Naive thymus-derived CD4-positive, alpha-beta T cell (primary cell): ENCODE results near the gene GLT6D1. TPM values are rescaled to one million over a fixed set of nuclear protein-coding genes. Genes with fewer than 3 reads are reported as not detected.

ENCODE experiments used
- ATAC-seq: fragments of 150-1000 bp; cut with Tn5 transposase; 2 replicates; pipeline ENCODE4 v1.10.0; 2021; ENCODE audit warnings: mild to moderate bottlenecking, moderate library complexity
- CTCF ChIA-PET: fragments of 350-600 bp; sonication (Branson Sonifier 250); formaldehyde crosslinking; loops from one replicate; lab custom pipeline; 2021; ENCODE audit warnings: antibody characterized with exemption; lab: Charles Lee
- POLR2A ChIA-PET: fragments of 350-600 bp; sonication (Branson Sonifier 250); formaldehyde crosslinking; loops from one replicate; lab custom pipeline; 2021; ENCODE audit warnings: antibody characterized with exemption, inconsistent platforms; lab: Charles Lee
- DNase-seq, 9 donors: peaks; one replicate each; pipeline versions ENCODE4 v3.0.0 to v3.0.0-alpha.2; 2020 to 2022; ENCODE audit warnings: mixed read lengths in 1 of 9
- H3K27ac ChIP-seq: one replicate; pipeline ENCODE4 v1.7.0; 2013; ENCODE audit warnings: mild to moderate bottlenecking, low read depth, low read length, moderate library complexity
- H3K27me3 ChIP-seq, 2 donors: one replicate each; pipeline ENCODE4 v1.7.0; 2013; ENCODE audit warnings: low read length in 2 of 2, mild to moderate bottlenecking in 2 of 2, moderate library complexity in 2 of 2; ENCODE audit not compliant: control insufficient read depth in 2 of 2, insufficient read depth in 2 of 2
- H3K36me3 ChIP-seq, 3 experiments: 1 replicate in 2 of 3; 2 replicates in 1 of 3; pipeline ENCODE4 v1.7.0; 2013; ENCODE audit warnings: low read length in 3 of 3, mild to moderate bottlenecking in 3 of 3, moderate library complexity in 1 of 3; ENCODE audit not compliant: insufficient read depth in 3 of 3, control insufficient read depth in 2 of 3
- H3K4me1 ChIP-seq, 2 donors: one replicate each; pipeline ENCODE4 v1.7.0; 2013; ENCODE audit warnings: low read length in 2 of 2, mild to moderate bottlenecking in 2 of 2, moderate library complexity in 1 of 2; ENCODE audit not compliant: control insufficient read depth in 2 of 2, insufficient read depth in 2 of 2
- H3K4me3 ChIP-seq: 2 replicates; pipeline ENCODE4 v1.7.0; 2013; ENCODE audit warnings: mild to moderate bottlenecking, low read length
- H3K9me3 ChIP-seq, 3 experiments: 1 replicate in 2 of 3; 2 replicates in 1 of 3; pipeline ENCODE4 v1.7.0; 2013; ENCODE audit warnings: low read length in 3 of 3; ENCODE audit not compliant: control insufficient read depth in 2 of 3
- H3K27ac Mint-ChIP-seq, 9 donors: one replicate each; pipeline ENCODE4 v1.8.0; 2020 to 2022; ENCODE audit warnings: mixed read lengths in 9 of 9, mild to moderate bottlenecking in 8 of 9, moderate library complexity in 5 of 9, inconsistent platforms in 2 of 9
- H3K27me3 Mint-ChIP-seq, 5 donors: one replicate each; pipeline ENCODE4 v1.8.0; 2021 to 2022; ENCODE audit warnings: mixed read lengths in 5 of 5, mild to moderate bottlenecking in 1 of 5
- H3K36me3 Mint-ChIP-seq, 5 donors: one replicate each; pipeline ENCODE4 v1.8.0; 2020 to 2022; ENCODE audit warnings: mixed read lengths in 5 of 5, mild to moderate bottlenecking in 3 of 5, inconsistent platforms in 1 of 5
- H3K4me1 Mint-ChIP-seq, 7 donors: one replicate each; pipeline ENCODE4 v1.8.0; 2020 to 2022; ENCODE audit warnings: mixed read lengths in 7 of 7, mild to moderate bottlenecking in 3 of 7, inconsistent platforms in 1 of 7
- H3K4me3 Mint-ChIP-seq, 10 donors: one replicate each; pipeline ENCODE4 v1.8.0; 2020 to 2022; ENCODE audit warnings: mild to moderate bottlenecking in 10 of 10, mixed read lengths in 10 of 10, moderate library complexity in 6 of 10, inconsistent platforms in 2 of 10
- H3K9me3 Mint-ChIP-seq, 11 donors: one replicate each; pipeline ENCODE4 v1.8.0; 2020 to 2022; ENCODE audit warnings: mixed read lengths in 11 of 11, mild to moderate bottlenecking in 4 of 11, inconsistent platforms in 1 of 11, moderate library complexity in 1 of 11
- intact Hi-C, 2 donors: fragments of 100-400 bp; cut with micrococcal nuclease; formaldehyde crosslinking; loops; one replicate each; pipeline ENCODE4 v1.15.1; 2023
- polyA plus RNA-seq, 2 donors: library from polyadenylated mRNA; unstranded; fragments of 300-500 nt; fragmentation: Illumina TruSeq; gene quantifications; one replicate each; pipeline ENCODE4 v1.2.3, GENCODE V29; 2021
- total RNA-seq, 6 experiments: library from RNA in 5 of 6; stranded (reverse) in 5 of 6; gene quantifications; 1 replicate in 5 of 6; 2 replicates in 1 of 6; pipeline ENCODE4 v1.2.3 and lab custom pipeline; 2021 to 2026

Gene GLT6D1
- total and polyA plus RNA-seq, 7 experiments from 2014 or later = not detected

- H3K27me3 Mint-ChIP-seq = peaks cover 0 to 37% (median 6%) of the 10 kb centered on the region in 5 donors
- no peaks in the 10 kb centered on the region for H3K36me3 Mint-ChIP-seq
- Histone ChIP-seq H3K36me3 (no peaks in the 10 kb centered on the region), H3K9me3 (no peaks in the 10 kb centered on the region), H3K4me3 (no peak overlapping the region), H3K27ac (no peak overlapping the region), H3K27me3 (no peaks in the 10 kb centered on the region), H3K4me1 (no peaks in the 10 kb centered on the region)
- H3K27ac Mint-ChIP-seq = no peak overlapping the region
- ChIA-PET POLR2A (no interaction called here), CTCF (no interaction called here)
- DNase-seq (no peak), ATAC-seq (no peak)
- H3K9me3 Mint-ChIP-seq = no peaks in the 10 kb centered on the region
- intact Hi-C loops = no loop called here
- H3K4me1 Mint-ChIP-seq = no peaks in the 10 kb centered on the region
- no peak overlapping the region for H3K4me3 Mint-ChIP-seq
These were observed 57.5 kb downstream of the GLT6D1 start for GRCh38 chr9:135581636-135582426.

GRCh38 chr9:135580664-135581380 lies 58.5 kb downstream of the GLT6D1 start:
- no peak for DNase-seq
- no peaks in the 10 kb centered on the region for H3K27me3 ChIP-seq
- no peak for ATAC-seq
- no peak overlapping the region for H3K4me3 ChIP-seq
- no peaks in the 10 kb centered on the region for H3K36me3 Mint-ChIP-seq
- peaks cover 0 to 1% (median 0%) of the 10 kb centered on the region in 11 donors for H3K9me3 Mint-ChIP-seq
- no peak overlapping the region for H3K4me3 Mint-ChIP-seq
- H3K27ac Mint-ChIP-seq = no peak overlapping the region
- peaks cover 0 to 37% (median 6%) of the 10 kb centered on the region in 5 donors for H3K27me3 Mint-ChIP-seq
- no peaks in the 10 kb centered on the region for H3K4me1 Mint-ChIP-seq
- POLR2A ChIA-PET = no interaction called here
- no peak overlapping the region for H3K27ac ChIP-seq
- H3K9me3 ChIP-seq = no peaks in the 10 kb centered on the region
- H3K36me3 ChIP-seq = no peaks in the 10 kb centered on the region
- CTCF ChIA-PET = no interaction called here
- H3K4me1 ChIP-seq = no peaks in the 10 kb centered on the region
- intact Hi-C loops = no loop called here

- POLR2A ChIA-PET = no interaction called here
- Histone ChIP-seq H3K4me3 (no peak overlapping the region), H3K36me3 (no peaks in the 10 kb centered on the region), H3K27me3 (no peaks in the 10 kb centered on the region), H3K27ac (no peak overlapping the region), H3K9me3 (no peaks in the 10 kb centered on the region), H3K4me1 (no peaks in the 10 kb centered on the region)
- DNase-seq (no peak), ATAC-seq (no peak)
- intact Hi-C loops = no loop called here
- CTCF ChIA-PET = no interaction called here
- no peak overlapping the region for H3K27ac Mint-ChIP-seq
- peaks cover 0 to 36% (median 6%) of the 10 kb centered on the region in 5 donors for H3K27me3 Mint-ChIP-seq
- H3K9me3 Mint-ChIP-seq = peaks cover 0 to 1% (median 0%) of the 10 kb centered on the region in 11 donors
- H3K4me3 Mint-ChIP-seq = no peak overlapping the region
- H3K4me1 Mint-ChIP-seq = no peaks in the 10 kb centered on the region
- no peaks in the 10 kb centered on the region for H3K36me3 Mint-ChIP-seq
These were observed 59.3 kb downstream of the GLT6D1 start for GRCh38 chr9:135579889-135580660.

- no peaks in the 10 kb centered on the region for H3K9me3 ChIP-seq
- no peak overlapping the region for H3K27ac Mint-ChIP-seq
- ATAC-seq = no peak
- no peaks in the 10 kb centered on the region for H3K36me3 ChIP-seq
- no peaks in the 10 kb centered on the region for H3K4me1 Mint-ChIP-seq
- ChIA-PET CTCF (no interaction called here), POLR2A (no interaction called here)
- H3K27ac ChIP-seq = no peak overlapping the region
- no peak overlapping the region for H3K4me3 Mint-ChIP-seq
- no peaks in the 10 kb centered on the region for H3K27me3 ChIP-seq
- peaks cover 0 to 33% (median 6%) of the 10 kb centered on the region in 5 donors for H3K27me3 Mint-ChIP-seq
- peaks cover 0 to 1% (median 0%) of the 10 kb centered on the region in 11 donors for H3K9me3 Mint-ChIP-seq
- DNase-seq = no peak
- intact Hi-C loops = no loop called here
- no peak overlapping the region for H3K4me3 ChIP-seq
- no peaks in the 10 kb centered on the region for H3K4me1 ChIP-seq
- no peaks in the 10 kb centered on the region for H3K36me3 Mint-ChIP-seq
These were observed 60.0 kb downstream of the GLT6D1 start for GRCh38 chr9:135579356-135579755.

- Mint-ChIP-seq H3K27me3 (peaks cover 0 to 20% (median 4%) of the 10 kb centered on the region in 5 donors), H3K27ac (no peak overlapping the region), H3K9me3 (peaks cover 0 to 1% (median 0%) of the 10 kb centered on the region in 11 donors), H3K4me3 (no peak overlapping the region), H3K36me3 (no peaks in the 10 kb centered on the region), H3K4me1 (no peaks in the 10 kb centered on the region)
- no peak for DNase-seq
- intact Hi-C loops = no loop called here
- Histone ChIP-seq H3K4me1 (no peaks in the 10 kb centered on the region), H3K4me3 (no peak overlapping the region), H3K36me3 (no peaks in the 10 kb centered on the region), H3K27me3 (no peaks in the 10 kb centered on the region), H3K27ac (no peak overlapping the region), H3K9me3 (no peaks in the 10 kb centered on the region)
- ChIA-PET POLR2A (no interaction called here), CTCF (no interaction called here)
- ATAC-seq = no peak
These were observed 62.1 kb downstream of the GLT6D1 start for GRCh38 chr9:135577256-135577655.

- no peaks in the 10 kb centered on the region for H3K4me1 Mint-ChIP-seq
- Histone ChIP-seq H3K9me3 (no peaks in the 10 kb centered on the region), H3K36me3 (no peaks in the 10 kb centered on the region), H3K27me3 (no peaks in the 10 kb centered on the region), H3K4me1 (no peaks in the 10 kb centered on the region), H3K27ac (no peak overlapping the region), H3K4me3 (no peak overlapping the region)
- no peaks in the 10 kb centered on the region for H3K36me3 Mint-ChIP-seq
- no peak overlapping the region for H3K27ac Mint-ChIP-seq
- ATAC-seq = no peak
- CTCF ChIA-PET = no interaction called here
- peaks cover 0 to 1% (median 0%) of the 10 kb centered on the region in 11 donors for H3K9me3 Mint-ChIP-seq
- peaks cover 0 to 10% (median 0%) of the 10 kb centered on the region in 5 donors for H3K27me3 Mint-ChIP-seq
- DNase-seq = no peak
- POLR2A ChIA-PET = no interaction called here
- intact Hi-C loops = no loop called here
- no peak overlapping the region for H3K4me3 Mint-ChIP-seq
These were observed 63.2 kb downstream of the GLT6D1 start for GRCh38 chr9:135575995-135576631.
